Esophagus squamous epithelium (tissue), 4 donors: ENCODE results near the gene MTHFR.

Experiments used
- POLR2A ChIP-seq, 4 donors: fragments of 450-650 bp; IDR thresholded peaks; one replicate each; pipeline ENCODE4 v1.6.1; 2017; ENCODE audit warnings: antibody characterized with exemption in 4 of 4, mild to moderate bottlenecking in 4 of 4, moderate library complexity in 3 of 4
- TF ChIP-seq, protein P1 (sequence below), 6 experiments: fragments of 450-650 bp in 4 of 6; fragments of 200-600 bp in 2 of 6; sonication (generic) in 2 of 6; IDR thresholded peaks; one replicate each; pipeline ENCODE4 v1.5.1; 2016 to 2019; ENCODE audit warnings: antibody characterized with exemption in 6 of 6, mild to moderate bottlenecking in 4 of 6, moderate library complexity in 4 of 6

- TF ChIP-seq, protein P1, sequence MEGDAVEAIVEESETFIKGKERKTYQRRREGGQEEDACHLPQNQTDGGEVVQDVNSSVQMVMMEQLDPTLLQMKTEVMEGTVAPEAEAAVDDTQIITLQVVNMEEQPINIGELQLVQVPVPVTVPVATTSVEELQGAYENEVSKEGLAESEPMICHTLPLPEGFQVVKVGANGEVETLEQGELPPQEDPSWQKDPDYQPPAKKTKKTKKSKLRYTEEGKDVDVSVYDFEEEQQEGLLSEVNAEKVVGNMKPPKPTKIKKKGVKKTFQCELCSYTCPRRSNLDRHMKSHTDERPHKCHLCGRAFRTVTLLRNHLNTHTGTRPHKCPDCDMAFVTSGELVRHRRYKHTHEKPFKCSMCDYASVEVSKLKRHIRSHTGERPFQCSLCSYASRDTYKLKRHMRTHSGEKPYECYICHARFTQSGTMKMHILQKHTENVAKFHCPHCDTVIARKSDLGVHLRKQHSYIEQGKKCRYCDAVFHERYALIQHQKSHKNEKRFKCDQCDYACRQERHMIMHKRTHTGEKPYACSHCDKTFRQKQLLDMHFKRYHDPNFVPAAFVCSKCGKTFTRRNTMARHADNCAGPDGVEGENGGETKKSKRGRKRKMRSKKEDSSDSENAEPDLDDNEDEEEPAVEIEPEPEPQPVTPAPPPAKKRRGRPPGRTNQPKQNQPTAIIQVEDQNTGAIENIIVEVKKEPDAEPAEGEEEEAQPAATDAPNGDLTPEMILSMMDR (IDR thresholded peaks at IDR 0.05): no peak
- TF ChIP-seq POLR2A (IDR thresholded peaks at IDR 0.05): no peak
Observed at GRCh38 chr1:11817192-11817591, 11.4 kb upstream of the MTHFR start.
